K562 (cell line): ENCODE results near the gene NUDT21. TPM values are rescaled to one million over a fixed set of nuclear protein-coding genes. Genes with fewer than 3 reads are reported as not detected.

ENCODE experiments used
- ATAC-seq: fragments of 200-7000 bp; cut with Tn5 transposase; 3 replicates; pipeline ENCODE4 v1.9.1; 2020; ENCODE audit warnings: moderate library complexity
- BruUV-seq: library from RNA; stranded (reverse); fragments of 400-500 nt; replicated peaks from 2 replicates; lab custom pipeline; 2021; lab: Mats Ljungman, UMichigan
- CTCF ChIA-PET: fragments of 300-600 bp; formaldehyde crosslinking; extraction: SDS; loops from one replicate; lab custom pipeline; 2021; ENCODE audit warnings: low intra/inter-chr PET ratio; lab: Yijun Ruan, JAX
- POLR2A ChIA-PET: fragments of 300-600, 350-650 bp; sonication (Branson Sonifier 250); formaldehyde crosslinking; extraction: SDS; loops from one replicate; lab custom pipeline; 2021; ENCODE audit warnings: antibody characterized with exemption, inconsistent platforms; lab: Yijun Ruan, JAX
- DNase-seq, 4 experiments: peaks; one replicate each; pipeline versions ENCODE4 v3.0.0 to v3.0.0-alpha.2; 2011 to 2018; ENCODE audit warnings: low spot score in 3 of 4, mixed read lengths in 3 of 4; ENCODE audit errors: extremely low read depth in 1 of 4
- FAIRE-seq: peaks from 2 replicates; lab custom pipeline; 2011; peaks lifted over from hg19 to GRCh38; lab: Jason Lieb, UNC
- H2AFZ ChIP-seq: 2 replicates; pipeline ENCODE4 v1.6.0; 2011; ENCODE audit warnings: low read depth, low read length, control low read depth, inconsistent platforms
- H3K27ac ChIP-seq: fragments of 200-600 bp; 3 replicates; pipeline ENCODE4 v1.8.0; 2011; ENCODE audit warnings: low read depth, mild to moderate bottlenecking, control low read depth, inconsistent platforms, low read length, moderate library complexity, mixed read lengths; ENCODE audit errors: extremely low read depth
- H3K27me3 ChIP-seq, 2 experiments: fragments of 300-600 bp in 1 of 2; 2 replicates in 1 of 2; 3 replicates in 1 of 2; pipeline versions ENCODE4 v1.6.0 to v1.8.0; 2011; ENCODE audit warnings: inconsistent platforms in 2 of 2, low read length in 2 of 2, mild to moderate bottlenecking in 1 of 2, mixed read lengths in 1 of 2, moderate library complexity in 1 of 2; ENCODE audit not compliant: control insufficient read depth in 2 of 2, insufficient read depth in 2 of 2
- H3K36me3 ChIP-seq: fragments of 300-600 bp; 3 replicates; pipeline ENCODE4 v1.8.0; 2011; ENCODE audit warnings: mild to moderate bottlenecking, low read length, inconsistent platforms; ENCODE audit not compliant: control insufficient read depth, insufficient read depth
- H3K4me1 ChIP-seq, 2 experiments: fragments of 200-600 bp in 1 of 2; replicated peaks in 1 of 2; 2 replicates in 1 of 2; 3 replicates in 1 of 2; pipeline versions ENCODE4 v1.5.1 to v1.8.0; 2011; ENCODE audit warnings: inconsistent platforms in 2 of 2, low read length in 2 of 2, mild to moderate bottlenecking in 1 of 2, mixed read lengths in 1 of 2, moderate library complexity in 1 of 2; ENCODE audit not compliant: control insufficient read depth in 2 of 2, insufficient read depth in 2 of 2
- H3K4me2 ChIP-seq: 2 replicates; pipeline ENCODE4 v1.6.1; 2011; ENCODE audit warnings: low read length, control low read depth, inconsistent platforms, mixed read lengths; ENCODE audit not compliant: insufficient read depth
- H3K4me3 ChIP-seq: fragments of 200-600 bp; sonication (generic), shearing (Covaris generic); 2 replicates; pipeline ENCODE4 v1.5.1; 2016; ENCODE audit warnings: control low read depth, inconsistent platforms
- H3K79me2 ChIP-seq: fragments of 200-600 bp; 3 replicates; pipeline ENCODE4 v1.8.0; 2011; ENCODE audit warnings: low read length, inconsistent platforms; ENCODE audit not compliant: control insufficient read depth, insufficient read depth
- H3K9ac ChIP-seq, 2 experiments: 2 replicates each; pipeline versions ENCODE4 v1.6.0 to v1.6.1; 2011; ENCODE audit warnings: low read depth in 2 of 2, low read length in 2 of 2, control low read depth in 1 of 2, inconsistent platforms in 1 of 2, mild to moderate bottlenecking in 1 of 2, mixed read lengths in 1 of 2; ENCODE audit not compliant: insufficient read depth in 1 of 2
- H3K9me1 ChIP-seq: one replicate; pipeline ENCODE4 v1.6.0; 2011; ENCODE audit warnings: inconsistent platforms, mild to moderate bottlenecking, low read length, moderate library complexity; ENCODE audit not compliant: control insufficient read depth, insufficient read depth
- H3K9me3 ChIP-seq: replicated peaks from 2 replicates; pipeline ENCODE4 v1.5.1; 2011; ENCODE audit warnings: low read depth, low read length, inconsistent platforms; ENCODE audit not compliant: control insufficient read depth, insufficient read depth
- H4K20me1 ChIP-seq: replicated peaks from 2 replicates; pipeline ENCODE4 v1.6.1; 2011; ENCODE audit warnings: low read length, inconsistent platforms, mixed read lengths; ENCODE audit not compliant: control insufficient read depth, insufficient read depth
- CHCHD3 ChIP-seq: fragments of 250-450 bp; sonication (Bioruptor Pico); IDR thresholded peaks from 2 replicates; pipeline ENCODE4 v2.1.2; 2022; ENCODE audit warnings: mild to moderate bottlenecking
- DPF2 ChIP-seq: fragments of 450-650 bp; IDR thresholded peaks from 2 replicates; pipeline ENCODE4 v1.6.1; 2016
- E2F4 ChIP-seq: sonication (generic); formaldehyde crosslinking; IDR thresholded peaks from 2 replicates; pipeline ENCODE4 v1.8.0; 2022; ENCODE audit warnings: mild to moderate bottlenecking, low read depth, missing genetic modification reagents
- ELK1 ChIP-seq: sonication (generic); formaldehyde crosslinking; IDR thresholded peaks from 2 replicates; pipeline ENCODE4 v1.8.1; 2022; ENCODE audit warnings: missing genetic modification reagents
- FOXM1 ChIP-seq, 2 experiments: fragments of 450-650 bp in 1 of 2; sonication (generic) in 1 of 2; formaldehyde crosslinking in 1 of 2; IDR thresholded peaks; 2 replicates each; pipeline versions ENCODE4 v1.6.1 to v1.9.0; 2017 to 2022; ENCODE audit warnings: low read depth in 2 of 2, mild to moderate bottlenecking in 2 of 2, missing genetic modification reagents in 1 of 2, moderate library complexity in 1 of 2
- HINFP ChIP-seq: fragments of 450-650 bp; conservative IDR thresholded peaks from 2 replicates; pipeline ENCODE4 v1.6.1; 2016; ENCODE audit warnings: missing genetic modification characterization, low read depth, mild to moderate bottlenecking, control low read depth, missing compliant biosample characterization
- ILK ChIP-seq: fragments of 450-650 bp; IDR thresholded peaks from 2 replicates; pipeline ENCODE4 v1.6.1; 2016; ENCODE audit warnings: missing genetic modification characterization, low read depth, mild to moderate bottlenecking, missing compliant biosample characterization, moderate library complexity, borderline replicate concordance
- KAT7 ChIP-seq: sonication (generic); formaldehyde crosslinking; IDR thresholded peaks from 2 replicates; pipeline ENCODE4 v1.8.0; 2022; ENCODE audit warnings: missing genetic modification reagents, mild to moderate bottlenecking, borderline replicate concordance
- NCOA6 ChIP-seq: fragments of 450-650 bp; IDR thresholded peaks from 2 replicates; pipeline ENCODE4 v1.6.1; 2017; ENCODE audit warnings: mild to moderate bottlenecking
- RAD21 ChIP-seq, 2 experiments: fragments of 250-450 bp in 1 of 2; fragments of 450-650 bp in 1 of 2; sonication (Bioruptor Pico) in 1 of 2; formaldehyde crosslinking in 1 of 2; IDR thresholded peaks in 1 of 2; conservative IDR thresholded peaks in 1 of 2; 2 replicates each; pipeline versions ENCODE4 v1.4.0 to v1.8.0; 2020 to 2022; ENCODE audit warnings: mild to moderate bottlenecking in 2 of 2, moderate library complexity in 1 of 2
- RBFOX2 ChIP-seq: fragments of 200-400 bp; formaldehyde crosslinking; IDR thresholded peaks from 2 replicates; pipeline ENCODE4 v1.6.1; 2017; ENCODE audit warnings: low read depth, mild to moderate bottlenecking, low read length, moderate library complexity
- RBM34 ChIP-seq: fragments of 200-400 bp; formaldehyde crosslinking; IDR thresholded peaks from 2 replicates; pipeline ENCODE4 v1.6.1; 2018; ENCODE audit warnings: low read length, borderline replicate concordance; ENCODE audit not compliant: insufficient read depth
- SREBF1 ChIP-seq: fragments of 150-350 bp; IDR thresholded peaks from 2 replicates; pipeline ENCODE4 v1.6.1; 2014; ENCODE audit warnings: antibody characterized with exemption, low read depth, low read length, borderline replicate concordance
- TAL1 ChIP-seq: fragments of 450-650 bp; IDR thresholded peaks from 2 replicates; pipeline ENCODE4 v1.6.1; 2016; ENCODE audit warnings: mild to moderate bottlenecking
- TFAP4 ChIP-seq: sonication (generic); formaldehyde crosslinking; IDR thresholded peaks from 2 replicates; pipeline ENCODE4 v1.8.0; 2022; ENCODE audit warnings: missing genetic modification reagents, mild to moderate bottlenecking, moderate library complexity, borderline replicate concordance
- TRIM25 ChIP-seq: fragments of 450-650 bp; IDR thresholded peaks from 2 replicates; pipeline ENCODE4 v1.7.0; 2016; ENCODE audit warnings: borderline replicate concordance
- WGBS: fragments of 100-300 bp; shearing (Covaris generic); methylation state at CpG from one replicate; pipeline ENCODE4 v1.1.6; 2016; ENCODE audit warnings: low coverage, mixed read lengths; ENCODE audit not compliant: insufficient coverage; ENCODE audit errors: missing lambda C conversion rate; 5-methylcytosine and 5-hydroxymethylcytosine counted together
- in situ Hi-C: fragments of 300-500 bp; cut with MboI; formaldehyde crosslinking; loops from 4 replicates; pipeline ENCODE4 v1.15.0; 2018; ENCODE audit warnings: inconsistent platforms, mixed read lengths
- intact Hi-C: fragments of 100-400 bp; cut with micrococcal nuclease; formaldehyde crosslinking; loops from 2 replicates; pipeline ENCODE4 v1.14.2; 2022
- polyA plus RNA-seq, 8 experiments: library from polyadenylated mRNA; depleted of rRNA in 4 of 8; stranded (reverse) in 5 of 8; unstranded in 3 of 8; fragments of >200 nt; fragmentation: Nextera tagmentation in 2 of 8; fragmentation: Illumina TruSeq in 1 of 8; extraction: Ambion mirVana in 2 of 8; extraction: Trizol in 1 of 8; gene quantifications; 2 replicates each; pipeline versions ENCODE4 v1.2.1 to v1.2.3, GENCODE V29; 2011 to 2014; ENCODE audit warnings: inconsistent platforms in 1 of 8, missing spikeins in 1 of 8
- total RNA-seq, 7 experiments: library from RNA; depleted of rRNA in 6 of 7; stranded (reverse); fragments of >200 nt in 6 of 7; fragmentation: Illumina TruSeq in 2 of 7; extraction: Trizol in 2 of 7; gene quantifications; 2 replicates each; pipeline versions ENCODE4 v1.2.1 to v1.2.3, GENCODE V29; 2011 to 2021; ENCODE audit warnings: low replicate concordance in 1 of 7

Gene NUDT21
- total and polyA plus RNA-seq, 9 of the 15 experiments (the other 6 are each of a cell fraction or from before 2014, with no cell fraction given): 62.4 to 218 (median 121) TPM

- intact Hi-C loops: no loop called here
- 83% methylated on average over 4 of the region's 4 CpGs for WGBS
- Histone ChIP-seq H4K20me1 (peaks cover under 1% of the 10 kb centered on the region; the same call in 1 of the 2 replicates), H3K9ac (no peak overlapping the region), H3K79me2 (peaks cover 25% of the 10 kb centered on the region), H3K9me3 (no peaks in the 10 kb centered on the region), H3K4me2 (no peak overlapping the region), H3K9me1 (no peaks in the 10 kb centered on the region), H3K27me3 (no peaks in the 10 kb centered on the region), H3K4me3 (no peak overlapping the region), H3K27ac (no peak overlapping the region), H3K4me1 (peaks cover 0 to 2% of the 10 kb centered on the region in 2 experiments; a peak in 3 of 5 replicates), H2AFZ (no peak overlapping the region), H3K36me3 (peaks cover 78% of the 10 kb centered on the region)
- no TSS peak for BruUV-seq
- FAIRE-seq (no peak), DNase-seq (no peak), ATAC-seq (no peak)
- CTCF ChIA-PET: no interaction called here
- POLR2A ChIA-PET: interaction anchor here (2.0 kb wide), 1 partner anchor 10 kb away, joined by 5 read pairs; no protein-coding TSS in a partner anchor
- in situ Hi-C loops: no loop called here
- TF ChIP-seq ELK1 (CRISPR knock-in tag) (no peak), E2F4 (CRISPR knock-in tag) (no peak), HINFP (tag) (no peak), RAD21 (CRISPR knock-in tag; conservative IDR thresholded peaks at IDR 0.05 in 1 of 2, IDR thresholded peaks at IDR 0.05 in 1 of 2) (no peak), ILK (no peak), TAL1 (no peak), TFAP4 (CRISPR knock-in tag) (no peak), NCOA6 (no peak), RBM34 (no peak), RBFOX2 (no peak), CHCHD3 (CRISPR knock-in tag) (no peak), SREBF1 (no peak), FOXM1 (IDR thresholded peaks at IDR 0.05; ENCODE audit: low read depth) (no peak), FOXM1 (CRISPR knock-in tag; IDR thresholded peaks at IDR 0.05; ENCODE audit: low read depth) (no peak), DPF2 (no peak), KAT7 (CRISPR knock-in tag) (no peak), TRIM25 (no peak)
Measured at GRCh38 chr16:56409195-56409594, 41.9 kb downstream of the NUDT21 start.
